ENCODE data around the gene ASAP2. TPM values are rescaled to one million over a fixed set of nuclear protein-coding genes. Genes with fewer than 3 reads are reported as not detected.

ASAP2 gene
- total and polyA plus RNA-seq, 9 of the 15 experiments (the other 6 are each of a cell fraction or from before 2014, with no cell fraction given): 0.06 to 4.3 (median 3.1) TPM

GRCh38 chr2:9234680-9235146, 28.1 kb downstream of the ASAP2 start (continued):
- TF ChIP-seq CREB3L1 (IDR thresholded peaks at IDR 0.05; ENCODE audit: borderline replicate concordance, low read depth) (no peak), ZNF12 (CRISPR knock-in tag; IDR thresholded peaks at IDR 0.05) (no peak), GATAD2A (IDR thresholded peaks at IDR 0.05) (no peak), GABPB2 (CRISPR knock-in tag; conservative IDR thresholded peaks at IDR 0.05) (no peak), DACH1 (IDR thresholded peaks at IDR 0.05; ENCODE audit: partially characterized antibody) (no peak), NFE2 (IDR thresholded peaks at IDR 0.05; ENCODE audit: low read depth) (peak; percentile 61; the same call in 1 of the 2 replicates), PHF8 (IDR thresholded peaks at IDR 0.05; ENCODE audit: borderline replicate concordance, low read length) (no peak), RCOR1 (IDR thresholded peaks at IDR 0.05; ENCODE audit: borderline replicate concordance in 1 of 2, low read depth in 2 of 2, low read length in 2 of 2) (peak in 1 of 2 experiments; percentile 72; a peak in 2 of 4 replicates), CEBPZ (IDR thresholded peaks at IDR 0.05; ENCODE audit: borderline replicate concordance, low read depth, low read length) (no peak), AFF4 (CRISPR knock-in tag; IDR thresholded peaks at IDR 0.05) (no peak), ZNF778 (CRISPR knock-in tag; IDR thresholded peaks at IDR 0.05) (no peak), PREB (CRISPR knock-in tag; IDR thresholded peaks at IDR 0.05) (no peak), TFE3 (CRISPR knock-in tag; IDR thresholded peaks at IDR 0.05) (no peak), ATF3 (IDR thresholded peaks at IDR 0.05) (peak; percentile 89), ATF3 (CRISPR knock-in tag; conservative IDR thresholded peaks at IDR 0.05) (no peak), ZNF239 (CRISPR knock-in tag; IDR thresholded peaks at IDR 0.05) (no peak)
